Testis (tissue), 2 donors: ENCODE data around the gene TFG.

Source experiments
- POLR2A ChIP-seq: fragments of 450-650 bp; IDR thresholded peaks from one replicate; pipeline ENCODE4 v1.6.1; 2017; ENCODE audit warnings: antibody characterized with exemption, mild to moderate bottlenecking, moderate library complexity
- TF ChIP-seq, protein P1 (sequence below), 3 experiments: fragments of 450-650 bp in 2 of 3; fragments of 200-600 bp in 1 of 3; sonication (generic) in 1 of 3; IDR thresholded peaks; one replicate each; pipeline ENCODE4 v1.5.1; 2016 to 2019; ENCODE audit warnings: antibody characterized with exemption in 3 of 3, mild to moderate bottlenecking in 2 of 3, moderate library complexity in 1 of 3

DNA sequence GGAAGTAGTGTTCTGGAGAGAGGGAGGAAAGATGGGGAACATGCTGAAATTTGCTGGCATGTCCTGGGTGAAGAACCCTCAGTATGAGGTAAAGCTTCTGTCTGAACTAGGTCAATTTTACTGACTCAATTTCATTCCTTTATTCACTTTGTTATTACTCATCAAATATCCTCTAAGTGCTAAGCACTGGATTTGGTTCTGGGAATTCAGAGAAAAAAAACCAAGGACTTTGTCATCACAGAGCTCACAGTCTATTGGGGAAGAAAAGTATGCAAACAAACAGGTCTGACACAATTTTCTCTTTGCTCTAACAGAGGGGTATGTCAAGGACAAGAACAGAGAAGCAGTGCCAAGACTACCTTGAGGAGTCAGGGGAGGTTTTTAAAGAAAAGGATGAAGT lies 68.0 kb downstream of the TFG start:
- TF ChIP-seq, protein P1, sequence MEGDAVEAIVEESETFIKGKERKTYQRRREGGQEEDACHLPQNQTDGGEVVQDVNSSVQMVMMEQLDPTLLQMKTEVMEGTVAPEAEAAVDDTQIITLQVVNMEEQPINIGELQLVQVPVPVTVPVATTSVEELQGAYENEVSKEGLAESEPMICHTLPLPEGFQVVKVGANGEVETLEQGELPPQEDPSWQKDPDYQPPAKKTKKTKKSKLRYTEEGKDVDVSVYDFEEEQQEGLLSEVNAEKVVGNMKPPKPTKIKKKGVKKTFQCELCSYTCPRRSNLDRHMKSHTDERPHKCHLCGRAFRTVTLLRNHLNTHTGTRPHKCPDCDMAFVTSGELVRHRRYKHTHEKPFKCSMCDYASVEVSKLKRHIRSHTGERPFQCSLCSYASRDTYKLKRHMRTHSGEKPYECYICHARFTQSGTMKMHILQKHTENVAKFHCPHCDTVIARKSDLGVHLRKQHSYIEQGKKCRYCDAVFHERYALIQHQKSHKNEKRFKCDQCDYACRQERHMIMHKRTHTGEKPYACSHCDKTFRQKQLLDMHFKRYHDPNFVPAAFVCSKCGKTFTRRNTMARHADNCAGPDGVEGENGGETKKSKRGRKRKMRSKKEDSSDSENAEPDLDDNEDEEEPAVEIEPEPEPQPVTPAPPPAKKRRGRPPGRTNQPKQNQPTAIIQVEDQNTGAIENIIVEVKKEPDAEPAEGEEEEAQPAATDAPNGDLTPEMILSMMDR (IDR thresholded peaks at IDR 0.05), result no peak
- TF ChIP-seq POLR2A, result no peak
